HG03439 (cell line): ENCODE results near the gene EPHB1.

Source experiments
- ATAC-seq: cut with Tn5 transposase; IDR thresholded peaks from one replicate; pipeline ENCODE4 v1.9.1; 2021; ENCODE audit warnings: mild to moderate bottlenecking, moderate library complexity; ENCODE audit not compliant: unreplicated experiment

The EPHB1 gene

DNA sequence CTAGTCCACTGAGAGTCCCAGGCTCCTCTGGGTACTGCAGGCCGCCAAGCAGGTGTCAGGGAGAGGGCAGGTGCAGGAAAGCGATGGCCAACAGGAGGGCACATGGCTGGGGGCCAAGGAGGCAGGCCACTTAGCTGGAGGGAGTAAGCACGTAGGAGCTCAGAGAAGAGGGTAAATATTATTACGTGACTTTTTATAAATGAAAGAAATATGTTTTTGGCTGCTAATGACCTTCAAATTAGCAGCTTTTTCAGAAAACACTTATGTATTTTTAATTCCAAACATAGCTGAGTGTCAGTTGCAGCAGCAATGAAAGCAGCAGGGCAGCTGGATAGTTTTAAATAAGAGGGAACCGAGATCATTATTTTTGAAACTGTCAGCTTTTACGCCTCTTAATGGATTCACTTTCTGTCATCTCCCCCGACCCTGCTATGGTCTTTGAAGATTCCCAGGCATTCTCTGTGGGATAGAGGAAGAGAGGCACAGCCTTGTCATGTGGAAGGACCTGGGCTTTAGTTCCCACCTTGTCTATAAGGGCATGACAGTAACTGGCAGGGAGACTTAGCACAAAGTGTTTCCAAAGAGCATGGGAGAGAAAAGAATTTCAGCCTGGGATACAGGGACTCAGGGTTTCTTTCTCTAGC, 477.1 kb downstream of the EPHB1 start:
- no peak for ATAC-seq

DNA sequence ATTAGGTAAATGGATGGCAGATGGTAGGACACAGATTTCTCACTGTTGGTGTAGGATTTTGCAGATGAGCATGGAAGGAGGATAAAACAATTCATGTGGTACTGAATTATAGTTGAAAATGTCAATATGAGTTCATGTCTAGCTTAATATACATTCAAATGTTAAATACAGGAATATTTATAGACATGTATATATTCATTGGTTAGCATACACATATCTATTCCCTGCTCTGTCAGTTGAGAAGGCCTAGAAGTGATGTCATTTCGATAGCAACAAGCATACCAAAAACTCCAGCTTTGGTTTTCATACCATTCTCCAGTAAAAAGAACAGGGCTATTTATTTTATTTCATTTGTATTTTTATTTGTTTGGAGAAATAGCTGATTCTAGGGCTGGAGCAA, 497.1 kb downstream of the EPHB1 start:
- no peak for ATAC-seq

DNA sequence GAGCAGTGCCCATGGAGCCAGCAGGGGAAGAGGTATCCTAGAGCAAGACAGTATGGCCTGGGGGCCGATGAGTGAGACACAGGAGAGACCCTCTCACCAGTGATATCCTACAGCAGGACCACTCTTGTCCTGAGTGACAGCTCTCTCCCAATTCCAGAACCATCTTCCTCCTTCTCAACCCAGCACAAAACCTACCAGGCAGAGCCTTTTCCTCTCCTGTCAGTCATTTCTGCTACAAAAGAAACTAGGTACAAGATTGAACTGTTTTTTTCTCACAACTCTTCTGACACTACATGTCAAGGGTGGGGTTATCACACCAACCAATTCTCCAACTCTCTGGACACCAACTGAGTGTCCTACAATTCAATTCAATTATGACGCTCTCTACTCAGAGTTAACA, 506.6 kb downstream of the EPHB1 start:
- no peak for ATAC-seq

DNA sequence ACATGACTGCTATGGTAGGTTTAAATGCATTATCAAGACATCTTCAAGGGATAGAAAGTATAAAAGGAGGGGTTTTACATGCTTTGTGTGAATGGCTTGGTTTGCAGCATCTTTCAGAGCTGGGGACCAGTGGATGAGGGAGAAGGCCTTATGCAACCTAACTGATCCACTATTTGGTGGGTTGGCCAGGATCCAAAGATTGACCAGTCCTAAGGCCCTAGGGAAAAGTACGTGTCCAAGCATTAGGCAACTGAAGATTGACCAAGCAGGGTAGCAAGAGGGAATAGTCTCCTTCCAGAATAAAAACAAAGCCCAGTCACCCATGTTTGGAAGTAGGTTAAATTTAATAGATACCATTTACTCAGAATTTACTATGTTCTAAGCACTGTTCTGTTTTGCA, 509.3 kb downstream of the EPHB1 start:
- ATAC-seq = no peak
